VCaP (cell line): ENCODE measurements around the gene PPARGC1A.

Experiments used
- H3K27ac ChIP-seq: fragments of 450-650 bp; 2 replicates; pipeline ENCODE4 v1.5.1; 2017
- CTCF ChIP-seq: fragments of 450-650 bp; conservative IDR thresholded peaks from 2 replicates; pipeline ENCODE4 v1.5.1; 2017; ENCODE audit warnings: mild to moderate bottlenecking, moderate library complexity

The PPARGC1A gene

DNA sequence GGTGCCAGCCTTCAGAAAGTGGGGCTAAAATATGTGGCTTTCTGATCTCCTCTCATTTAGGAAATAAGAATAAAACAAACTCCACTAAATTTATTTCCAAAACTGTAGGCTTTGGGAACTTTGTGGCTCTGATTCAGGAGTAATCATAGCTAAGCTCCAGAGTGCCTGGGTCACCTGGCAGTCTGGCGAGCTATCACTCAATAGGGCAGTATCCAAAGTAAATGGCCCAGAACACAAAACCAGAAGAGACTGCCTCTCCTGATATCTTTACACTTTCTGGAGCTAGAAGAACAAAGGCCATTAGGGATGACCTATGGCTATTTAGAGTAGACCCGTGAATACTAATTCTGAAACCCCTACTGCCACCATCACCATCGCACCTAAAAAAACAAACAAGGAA lies 17.0 kb upstream of the PPARGC1A start:
- no peak overlapping the region for H3K27ac ChIP-seq
- no peak for TF ChIP-seq CTCF

DNA sequence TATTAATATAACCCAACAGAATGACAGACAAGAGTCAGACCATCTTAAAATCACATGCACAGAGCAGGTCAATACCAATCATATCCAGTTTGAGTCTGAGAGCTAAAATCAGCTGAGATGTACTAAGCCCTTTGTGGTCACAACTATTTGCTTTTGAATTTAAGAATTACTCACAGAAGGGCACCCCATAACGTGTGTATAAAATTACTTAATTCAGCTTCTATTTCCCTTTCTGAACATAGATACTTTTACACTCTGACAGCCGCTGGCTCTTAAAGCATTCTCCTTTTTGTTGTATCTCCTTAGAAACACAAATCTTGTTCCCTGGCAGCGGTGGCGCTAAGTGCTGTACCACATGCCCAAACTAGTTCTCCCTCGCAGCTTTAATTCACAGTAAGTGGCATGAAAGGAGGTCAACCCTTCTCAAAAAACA lies 14.8 kb upstream of the PPARGC1A start:
- TF ChIP-seq CTCF = no peak
- H3K27ac ChIP-seq = no peak overlapping the region

DNA sequence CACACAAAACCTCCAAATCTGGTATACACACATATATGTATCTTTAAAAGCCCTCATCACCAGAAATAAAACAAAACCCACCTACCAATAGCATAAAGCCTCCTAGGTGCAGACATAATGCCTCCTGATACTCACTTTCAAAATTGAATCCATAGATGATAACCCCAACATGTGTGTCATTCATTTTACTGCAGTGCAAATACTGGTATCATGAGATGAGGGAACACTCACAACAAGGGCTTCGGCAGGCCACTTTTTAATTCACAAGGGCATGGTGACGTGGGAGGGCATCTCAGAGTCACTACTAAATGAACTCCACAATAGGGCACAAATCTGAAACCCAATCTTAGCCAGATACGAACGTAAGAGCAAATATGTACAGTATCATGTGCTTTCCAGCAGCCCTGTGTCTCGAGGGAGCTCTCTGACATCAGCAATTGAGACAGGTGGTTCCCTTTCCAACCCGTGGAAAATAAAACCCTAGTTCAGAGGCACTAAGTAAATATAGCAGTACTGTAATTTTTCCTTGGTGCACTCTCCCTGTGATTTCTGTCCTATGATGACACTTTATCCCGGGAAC lies 14.1 kb upstream of the PPARGC1A start:
- no peak for TF ChIP-seq CTCF
- H3K27ac ChIP-seq = no peak overlapping the region

DNA sequence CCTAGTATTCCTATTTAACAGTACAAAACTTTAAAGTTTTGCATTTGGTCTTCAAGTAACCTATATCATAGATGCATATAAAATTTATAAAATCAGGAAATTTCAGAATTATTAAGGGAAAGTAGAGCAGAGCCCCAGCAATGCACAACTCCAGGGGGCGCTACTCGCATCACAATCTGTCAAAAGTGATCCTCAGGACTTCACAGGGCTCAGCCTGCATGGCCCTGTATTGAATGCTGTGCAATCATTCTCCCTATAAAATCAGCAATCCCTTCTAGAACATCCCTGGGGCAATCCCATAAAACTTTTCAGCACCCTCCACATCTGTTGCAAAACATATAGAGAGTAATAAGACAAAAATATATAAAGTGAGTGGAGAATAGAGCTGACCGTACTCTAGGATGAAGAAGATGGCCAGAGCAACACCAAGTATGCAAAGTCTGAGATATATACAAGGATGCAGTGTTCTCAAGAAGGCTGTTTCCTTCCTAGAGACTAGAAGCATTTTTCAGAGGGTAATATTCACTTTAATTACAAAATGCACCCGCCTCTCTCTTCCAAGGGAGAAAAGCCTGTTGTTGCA lies 12.5 kb upstream of the PPARGC1A start:
- H3K27ac ChIP-seq = no peak overlapping the region
- no peak for TF ChIP-seq CTCF

- TF ChIP-seq CTCF = no peak
- no peak overlapping the region for H3K27ac ChIP-seq
These were observed 10.8 kb upstream of the PPARGC1A start for GRCh38 chr4:23900636-23901035.

- no peak for TF ChIP-seq CTCF
- H3K27ac ChIP-seq = no peak overlapping the region
These were observed 9.7 kb upstream of the PPARGC1A start for GRCh38 chr4:23899565-23899964.

GRCh38 chr4:23897564-23898109 lies 7.8 kb upstream of the PPARGC1A start:
- no peak overlapping the region for H3K27ac ChIP-seq
- no peak for TF ChIP-seq CTCF
